GM18519 (cell line): ENCODE measurements around the gene FOXK1.
"Not testable (repeated sequence)": the region's sequence is repeated elsewhere in the genome, so short reads cannot be mapped to it uniquely, and the experiment has no call there.

Experiments used
- ATAC-seq: cut with Tn5 transposase; IDR thresholded peaks from one replicate; pipeline ENCODE4 v1.9.1; 2021; ENCODE audit warnings: mild to moderate bottlenecking, moderate library complexity; ENCODE audit not compliant: unreplicated experiment, low FRiP score

Gene FOXK1

GRCh38 chr7:4681886-4682620, at the start of gene FOXK1:
FOXK1 (plus strand) TSS chr7:4682295; CDS start chr7:4682309, 14 bp downstream.
- ATAC-seq = peak; percentile 56

DNA sequence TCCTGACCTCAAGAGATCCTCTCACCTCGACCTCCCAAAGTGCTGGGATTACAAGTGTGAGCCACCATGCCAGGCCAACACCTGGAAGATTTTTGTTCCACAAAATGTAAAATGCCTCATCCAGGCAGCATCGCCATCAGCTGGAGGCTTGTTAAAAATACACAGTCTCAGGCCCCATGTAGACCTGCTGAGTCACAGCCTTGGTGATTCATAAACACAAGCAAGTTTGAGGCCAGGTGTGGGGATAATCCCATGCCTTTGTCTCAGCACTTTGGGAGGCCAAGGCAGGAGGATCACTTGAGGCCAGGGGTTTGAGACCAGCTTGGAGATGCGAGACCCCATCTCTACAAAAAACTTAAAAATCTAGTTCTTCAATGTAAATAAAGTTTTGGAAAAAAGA, 49.1 kb upstream of the FOXK1 start:
- no peak for ATAC-seq

DNA sequence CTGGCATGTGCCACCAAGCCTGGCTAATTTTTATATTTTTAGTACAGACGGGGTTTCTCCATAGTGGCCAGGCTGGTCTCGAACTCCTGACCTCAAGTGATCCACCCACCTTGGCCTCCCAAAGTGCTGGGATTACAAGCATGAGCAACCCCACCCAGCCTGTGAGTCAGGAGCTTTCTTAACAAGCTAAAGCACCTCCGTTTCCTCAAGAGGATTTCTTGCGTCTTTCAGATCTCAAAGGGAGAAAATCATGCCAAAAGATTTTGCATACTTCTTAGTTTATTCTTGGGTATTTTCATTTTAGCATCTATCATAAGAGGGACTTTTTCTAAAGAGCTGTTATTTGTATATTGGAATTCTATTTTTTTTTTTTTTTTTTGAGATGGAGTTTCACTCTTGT, 47.9 kb upstream of the FOXK1 start:
- no peak for ATAC-seq

GRCh38 chr7:4638781-4639575, 43.1 kb upstream of the FOXK1 start:
- ATAC-seq = no peak

DNA sequence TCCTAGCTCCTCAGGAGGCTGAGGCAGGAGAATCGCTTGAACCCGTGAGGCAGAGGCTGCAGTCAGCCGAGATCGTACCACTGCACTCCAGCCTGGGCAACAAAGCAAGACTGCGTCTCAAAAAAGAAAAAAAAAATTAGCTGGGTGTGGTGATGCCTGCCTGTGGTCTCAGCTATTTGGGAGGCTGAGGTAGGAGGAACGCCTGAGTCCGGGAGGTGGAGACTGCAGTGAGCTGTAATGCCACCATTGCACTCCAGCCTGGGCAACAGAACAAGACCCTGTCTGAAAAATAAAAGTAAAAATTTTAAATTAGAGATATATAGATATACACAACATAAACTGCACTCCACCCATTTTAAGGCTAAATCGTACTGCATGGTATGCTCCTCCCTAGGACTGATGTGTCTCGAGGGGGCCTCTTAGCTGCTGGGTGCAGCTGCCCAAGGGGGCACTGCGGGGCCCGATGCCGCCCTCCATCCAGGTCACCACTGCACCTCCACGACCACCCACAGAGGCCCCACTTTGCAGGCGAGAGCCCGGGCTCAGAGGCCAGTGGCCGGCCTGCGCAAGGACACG, 40.9 kb upstream of the FOXK1 start:
- no peak for ATAC-seq

GRCh38 chr7:4641667-4642467, 40.2 kb upstream of the FOXK1 start:
- peak; percentile 71 for ATAC-seq

GRCh38 chr7:4642468-4643203, 39.5 kb upstream of the FOXK1 start:
- ATAC-seq = no peak

- not testable (repeated sequence) for ATAC-seq
Observed at GRCh38 chr7:4643204-4643471, 39.0 kb upstream of the FOXK1 start.

DNA sequence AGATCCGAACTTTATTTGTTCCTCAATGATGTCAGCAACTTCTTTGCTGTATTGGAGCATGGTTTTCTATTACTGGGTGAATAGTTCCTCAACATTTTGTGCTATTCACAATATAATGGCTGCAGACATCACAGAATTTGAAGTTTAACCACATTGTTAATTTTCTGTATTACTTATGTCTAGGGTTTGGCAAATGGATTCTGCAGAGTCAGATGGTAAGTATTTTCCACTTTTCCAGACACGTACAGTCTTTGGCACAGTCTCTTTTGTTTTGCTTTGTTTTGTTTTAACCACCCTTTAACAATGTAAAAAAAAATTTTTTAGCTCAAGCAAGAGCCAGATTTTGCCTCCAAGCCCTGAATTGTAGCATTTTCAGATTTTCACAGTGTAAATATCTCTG, 36.8 kb upstream of the FOXK1 start:
- no peak for ATAC-seq

- no peak for ATAC-seq
Observed at GRCh38 chr7:4648111-4648510, 34.0 kb upstream of the FOXK1 start.

DNA sequence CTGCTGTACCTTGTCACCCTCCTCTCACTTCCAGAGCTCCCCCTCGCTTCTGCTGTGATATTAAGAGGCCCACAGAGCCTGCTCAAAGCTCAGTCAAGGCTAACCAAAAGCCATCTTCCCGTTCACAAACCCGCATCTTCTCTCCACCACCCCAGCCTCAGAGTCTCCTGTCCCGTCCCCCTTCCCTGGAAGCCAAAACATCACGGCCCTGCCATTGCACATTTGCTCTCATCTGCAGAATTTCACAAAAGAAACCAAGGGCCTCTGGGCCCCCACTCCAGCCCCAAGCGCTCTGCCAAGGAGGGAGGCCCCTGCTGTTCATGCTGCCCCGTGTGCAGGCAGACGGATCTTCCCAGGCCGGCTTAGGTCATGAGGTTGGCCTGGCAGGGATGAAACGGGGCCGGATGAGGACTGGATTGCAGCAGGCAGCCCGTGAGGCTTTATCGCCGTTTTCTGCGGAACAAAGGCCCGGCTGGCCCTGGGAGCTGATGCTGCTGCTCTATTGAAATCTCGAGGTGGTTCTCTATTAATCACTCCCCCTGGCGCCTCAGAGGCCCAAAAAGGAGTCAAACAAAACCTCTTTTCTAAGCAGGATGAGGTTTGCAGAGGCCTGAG, 31.6 kb upstream of the FOXK1 start:
- no peak for ATAC-seq

DNA sequence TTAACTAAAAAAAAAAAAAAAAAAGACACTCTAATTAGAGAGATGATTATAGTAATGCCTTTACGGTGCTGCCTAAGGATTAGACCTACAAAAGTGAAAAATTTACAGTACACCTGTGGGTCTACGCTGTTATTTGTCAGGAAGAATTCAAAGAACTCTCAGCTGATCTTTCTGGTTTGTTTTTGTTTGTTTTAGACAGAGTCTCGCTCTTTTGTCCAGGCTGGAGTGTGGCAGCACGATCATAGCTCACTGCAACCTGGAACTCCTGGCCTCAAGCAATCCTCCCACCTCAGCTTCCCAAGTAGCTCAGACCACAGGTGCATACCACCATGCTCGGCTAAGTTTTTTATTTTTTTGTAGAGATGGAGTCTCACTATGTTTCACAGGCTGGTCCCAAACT, 28.3 kb upstream of the FOXK1 start:
- no peak for ATAC-seq

DNA sequence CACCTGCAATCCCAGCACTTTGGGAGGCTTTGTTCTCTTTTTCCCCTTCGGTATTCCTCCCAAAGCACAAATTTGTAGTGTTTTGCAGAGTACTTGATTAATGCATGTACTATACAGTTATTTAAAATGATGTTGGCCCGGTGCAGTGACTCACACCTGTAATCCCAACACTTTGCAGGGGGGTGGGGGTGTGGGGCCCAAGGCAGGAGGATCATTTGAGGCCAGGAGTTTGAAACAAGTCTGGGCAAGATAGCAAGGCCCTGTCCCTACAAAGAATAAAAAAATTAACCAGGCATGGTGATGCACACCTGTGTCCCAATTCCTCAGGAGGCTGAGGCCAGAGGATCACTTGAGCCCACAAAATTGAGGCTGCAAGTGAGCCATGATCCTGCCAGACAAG, 26.8 kb upstream of the FOXK1 start:
- no peak for ATAC-seq

DNA sequence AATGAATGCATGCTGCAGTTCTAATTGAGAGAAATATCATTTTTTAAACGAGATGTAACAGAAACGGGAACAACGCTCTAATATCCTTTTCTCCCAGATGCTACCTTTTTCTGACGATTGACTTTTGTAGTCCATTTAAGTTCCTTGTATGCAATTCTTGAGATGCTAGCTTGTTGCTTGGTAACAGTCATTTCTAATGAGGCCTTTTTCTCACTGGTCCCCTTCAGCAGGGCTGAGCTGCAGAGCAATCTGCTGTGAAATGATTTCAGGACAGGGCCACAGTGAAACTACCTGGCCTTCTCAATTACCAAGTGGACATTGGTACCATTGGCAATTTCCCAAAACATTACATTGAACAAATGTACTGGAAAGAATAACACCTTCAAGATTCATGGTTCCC, 26.2 kb upstream of the FOXK1 start:
- no peak for ATAC-seq

DNA sequence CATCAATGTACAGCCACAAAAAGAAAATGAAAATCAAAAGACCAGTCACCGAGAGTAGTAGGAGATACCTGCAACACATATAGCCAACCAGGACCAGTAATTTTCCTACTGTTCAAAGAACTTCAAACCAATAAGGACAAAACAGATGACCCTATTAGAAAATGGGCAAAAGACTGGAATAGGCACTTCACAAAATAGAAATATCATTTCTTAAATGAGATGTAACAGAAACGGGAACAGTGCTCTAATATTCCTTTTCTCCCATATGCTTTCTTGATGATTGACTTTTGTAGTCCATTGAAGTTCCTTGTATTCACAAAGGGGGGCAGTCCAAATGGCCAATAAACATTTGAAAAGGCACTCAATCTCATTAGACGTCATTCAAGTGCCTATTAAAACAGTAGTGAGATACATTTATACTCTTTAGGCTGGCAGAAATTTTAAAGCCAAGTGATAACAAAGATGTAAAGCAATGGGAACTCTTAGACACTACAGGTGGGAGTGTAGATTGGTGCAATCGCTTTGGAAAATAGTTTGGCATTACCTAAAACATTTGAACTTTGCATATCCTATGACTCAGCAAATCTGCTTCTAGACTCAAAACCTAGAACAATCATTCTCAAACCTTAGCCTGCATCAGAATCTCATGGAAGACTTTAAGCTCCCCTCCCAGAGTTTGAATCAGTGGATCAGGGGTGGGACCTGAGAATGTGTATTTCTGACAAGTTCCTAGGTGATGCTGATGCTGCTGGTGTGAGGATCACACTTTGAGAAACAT, 24.3 kb upstream of the FOXK1 start:
- no peak for ATAC-seq

DNA sequence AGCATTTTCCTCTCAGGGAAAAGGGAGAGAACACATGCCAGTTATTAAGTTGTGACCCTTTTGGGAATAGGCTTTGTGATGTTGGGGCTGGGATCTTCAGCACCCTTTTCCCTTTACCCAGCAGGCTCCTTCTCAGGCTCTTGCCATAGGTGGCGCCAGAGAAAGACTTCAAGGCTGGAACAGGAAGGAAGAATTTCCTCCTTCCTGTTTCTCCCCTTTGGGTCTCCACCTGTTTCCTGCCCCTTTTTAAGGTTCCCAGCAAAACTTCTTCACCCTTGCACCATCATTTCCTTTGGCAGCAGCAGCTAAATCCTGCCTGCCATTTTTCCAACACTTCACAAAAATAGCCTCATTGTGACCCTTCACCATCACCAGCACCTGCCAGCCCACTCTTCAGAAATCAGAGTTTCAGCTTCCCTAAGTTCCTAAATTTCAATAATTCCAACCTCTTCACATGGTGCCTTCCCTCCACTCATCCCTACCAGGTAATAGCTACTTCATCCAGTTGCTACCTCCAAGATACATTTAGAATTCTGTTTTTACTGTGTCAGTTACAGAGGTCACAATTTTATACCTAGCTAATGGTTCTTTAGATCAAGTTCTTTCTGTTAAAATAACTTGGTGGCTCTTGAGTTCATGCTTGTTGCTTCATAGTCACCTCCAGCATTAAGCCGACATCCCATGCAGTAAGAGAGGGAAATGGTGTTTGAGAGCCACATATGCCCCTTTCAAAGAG, 22.4 kb upstream of the FOXK1 start:
- no peak for ATAC-seq

- no peak for ATAC-seq
Observed at GRCh38 chr7:4661871-4662270, 20.2 kb upstream of the FOXK1 start.

DNA sequence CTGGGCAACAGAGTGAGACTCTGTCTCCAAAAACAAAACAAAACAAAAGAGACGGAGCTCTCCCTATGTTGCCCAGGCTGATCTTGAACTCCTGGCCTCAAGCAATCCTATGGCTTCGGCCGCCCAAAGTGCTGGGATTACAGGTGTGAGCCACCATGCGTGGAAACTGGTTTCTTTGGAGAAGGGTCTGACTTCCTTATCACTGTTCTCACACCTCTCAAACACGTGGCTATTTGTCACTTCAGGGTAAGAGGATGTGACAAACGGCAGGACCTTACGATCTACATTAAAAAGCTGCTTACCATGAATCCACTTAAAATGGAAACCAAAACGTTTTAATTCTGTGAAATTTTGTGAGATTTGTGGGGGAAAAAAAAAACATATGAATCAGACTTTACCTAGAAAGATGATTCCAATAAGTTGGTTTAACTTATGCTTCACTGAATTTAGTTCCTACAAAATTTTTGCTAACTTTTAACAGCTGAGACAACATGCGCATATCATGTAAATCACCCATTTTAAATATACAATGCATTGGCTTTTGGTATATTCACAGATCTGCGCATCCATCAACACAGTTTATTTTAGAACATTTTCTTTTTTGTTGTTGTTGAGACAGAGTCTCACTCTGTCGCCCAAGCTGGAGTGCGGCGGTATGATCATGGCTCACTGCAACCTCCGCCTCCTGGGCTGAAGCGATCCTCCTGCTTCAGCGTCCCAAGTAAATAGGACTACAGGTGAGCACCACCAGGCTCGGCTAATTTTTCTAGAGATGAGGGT, 18.7 kb upstream of the FOXK1 start:
- no peak for ATAC-seq
